EL (cell line): ENCODE measurements around the gene CDC42BPA.
"Not testable (repeated sequence)": the region's sequence is repeated elsewhere in the genome, so short reads cannot be mapped to it uniquely, and the experiment has no call there.

Experiments used
- DNase-seq: peaks from one replicate; pipeline ENCODE4 v3.0.0-alpha.2; 2016

The CDC42BPA gene

DNA sequence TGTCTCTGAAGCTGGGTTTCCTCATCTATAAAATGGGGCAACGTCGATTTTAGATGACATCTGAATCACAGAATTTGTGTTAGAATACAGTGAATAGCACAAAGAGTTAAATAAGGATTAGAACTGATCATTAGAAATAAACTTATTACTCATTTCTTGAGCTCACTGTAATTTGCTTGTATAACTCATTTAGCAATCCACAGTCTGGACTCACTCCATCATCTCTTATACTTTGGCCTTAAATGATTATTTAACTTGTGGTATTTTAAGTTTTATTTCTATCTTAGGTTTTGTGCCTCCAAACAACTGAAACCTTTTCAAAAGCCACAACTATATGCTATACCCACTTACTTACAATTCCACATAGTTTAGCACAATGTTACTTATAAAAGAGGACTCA is 128.0 kb downstream of the CDC42BPA start:
- DNase-seq = no peak

DNA sequence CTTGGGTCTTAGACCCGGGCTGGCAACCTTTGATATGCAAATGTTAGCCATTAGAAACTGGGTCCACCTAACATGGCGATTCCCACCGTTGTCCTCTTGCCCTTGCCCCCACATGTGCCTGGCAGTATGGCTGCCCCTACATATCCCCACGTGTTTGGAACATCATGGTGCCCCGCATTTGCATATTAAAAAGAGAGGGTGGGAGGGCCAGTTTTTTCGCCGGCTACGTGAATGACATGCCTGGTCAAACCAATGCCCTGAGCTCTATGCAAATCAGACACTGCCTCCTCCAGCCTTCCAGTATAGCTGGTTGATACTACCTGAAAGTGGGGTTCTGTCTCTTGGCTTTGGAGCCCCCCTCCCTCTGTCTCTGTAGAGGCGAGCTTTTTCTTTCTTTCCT is 133.0 kb downstream of the CDC42BPA start:
- no peak for DNase-seq

DNA sequence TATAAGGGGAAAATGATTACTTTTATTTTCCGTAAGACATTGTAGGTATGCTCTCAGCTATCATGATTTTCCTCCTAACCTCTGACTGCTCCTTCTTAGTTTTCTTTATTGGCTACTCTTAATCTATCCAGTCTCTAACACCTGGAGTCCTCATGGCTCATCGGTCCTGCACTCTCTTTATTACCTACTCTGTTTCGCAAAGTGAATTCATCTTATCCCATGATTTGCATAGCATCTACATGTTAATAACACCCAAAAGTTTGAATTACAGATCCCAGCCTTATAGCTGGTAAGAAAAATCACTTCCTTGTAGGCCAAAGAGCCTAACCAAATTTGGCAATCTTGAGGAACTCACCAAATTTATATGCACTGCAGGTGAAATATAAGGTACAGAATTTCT is 136.3 kb downstream of the CDC42BPA start:
- no peak for DNase-seq

DNA sequence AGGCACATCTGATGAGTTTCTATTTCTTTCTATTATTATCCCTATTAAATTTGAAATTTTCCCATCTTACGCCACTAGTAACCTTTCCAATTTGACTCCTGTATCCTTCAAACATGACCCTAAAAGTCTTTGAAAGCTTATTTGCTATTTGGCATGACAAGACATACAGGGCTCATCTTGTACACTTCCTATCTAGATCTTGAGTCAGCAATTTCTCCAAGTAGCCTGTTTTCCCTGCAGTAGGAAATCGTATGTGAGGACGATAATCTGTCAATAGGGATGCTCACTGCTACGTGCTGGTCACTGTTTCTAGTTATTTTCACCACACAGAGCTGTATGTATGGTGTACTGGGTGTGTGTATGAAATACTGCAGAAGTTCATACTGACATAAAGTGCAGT is 142.7 kb downstream of the CDC42BPA start:
- no peak for DNase-seq

DNA sequence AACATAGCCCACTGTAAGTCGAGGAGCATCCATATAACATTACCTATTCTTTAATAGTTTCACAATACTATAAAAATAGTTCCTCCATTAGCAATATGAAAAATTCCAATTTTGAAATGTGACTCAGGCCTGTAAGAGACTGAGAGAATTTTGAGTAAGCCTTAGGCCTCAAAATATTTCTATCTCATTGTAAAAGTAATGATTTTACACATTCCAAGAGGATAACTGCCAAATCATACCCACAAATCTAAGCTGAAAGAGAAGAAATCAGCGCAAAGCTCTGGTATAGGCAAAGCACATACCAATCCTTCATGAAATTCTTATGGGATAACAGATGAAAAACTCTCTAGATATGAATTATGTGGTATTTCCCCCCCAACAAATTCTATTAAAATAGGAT is 144.1 kb downstream of the CDC42BPA start:
- DNase-seq = peak; percentile 88

DNA sequence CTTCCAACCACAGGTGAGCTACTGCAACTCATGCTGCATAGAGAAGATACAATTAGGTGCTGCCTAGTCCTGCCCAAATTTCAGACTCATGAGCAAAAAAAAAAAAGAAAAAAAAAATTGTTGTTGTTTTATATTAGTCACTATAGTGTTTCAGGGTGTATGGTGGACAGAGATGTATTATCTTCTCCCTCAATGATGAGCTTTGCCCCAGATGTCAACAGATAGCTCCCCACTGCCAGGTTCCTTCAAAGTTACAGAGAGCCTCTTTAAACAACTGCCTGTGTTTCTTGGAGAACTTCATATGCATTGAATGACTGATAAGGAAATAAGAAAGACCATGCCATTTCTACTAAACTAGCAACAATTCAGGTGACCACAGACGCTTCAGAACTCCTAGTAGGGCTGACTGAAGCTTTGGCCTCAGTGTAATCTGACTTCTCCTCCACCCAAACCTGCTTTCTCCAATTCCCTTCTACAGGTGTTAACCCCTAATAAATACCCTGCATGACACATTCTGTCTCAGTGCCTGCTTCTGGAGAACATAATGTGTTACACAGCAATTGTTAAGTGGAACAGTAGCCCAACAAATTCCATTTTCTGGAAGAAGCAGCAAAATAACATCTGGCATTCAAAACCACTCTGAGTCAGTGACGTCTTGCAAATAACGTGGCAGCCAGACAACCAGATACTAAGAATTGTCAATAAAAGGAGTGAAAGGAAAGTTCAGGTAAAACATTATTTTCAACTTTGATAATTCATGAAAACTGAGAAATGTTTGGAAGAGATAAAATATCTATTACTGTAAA is 147.7 kb downstream of the CDC42BPA start:
- DNase-seq = peak; percentile 45

DNA sequence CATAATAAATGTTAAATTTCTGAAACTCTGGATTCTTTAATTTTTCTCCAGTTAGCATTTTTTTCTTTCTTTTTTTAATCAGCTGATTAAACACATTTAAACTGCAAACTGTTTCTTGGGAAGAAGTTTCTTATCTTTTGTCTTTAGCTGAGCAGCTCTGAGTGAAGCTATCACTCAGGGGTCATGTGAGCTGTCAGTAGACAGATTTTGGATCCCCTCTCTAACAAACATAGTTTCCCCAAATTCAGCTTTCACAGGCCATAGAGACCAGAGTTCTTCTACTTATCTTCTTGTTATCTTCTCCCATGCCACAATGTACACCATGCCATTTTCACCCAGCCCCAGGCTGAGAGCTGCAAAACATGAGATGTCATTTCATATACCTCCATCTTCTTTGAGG is 148.9 kb downstream of the CDC42BPA start:
- no peak for DNase-seq

DNA sequence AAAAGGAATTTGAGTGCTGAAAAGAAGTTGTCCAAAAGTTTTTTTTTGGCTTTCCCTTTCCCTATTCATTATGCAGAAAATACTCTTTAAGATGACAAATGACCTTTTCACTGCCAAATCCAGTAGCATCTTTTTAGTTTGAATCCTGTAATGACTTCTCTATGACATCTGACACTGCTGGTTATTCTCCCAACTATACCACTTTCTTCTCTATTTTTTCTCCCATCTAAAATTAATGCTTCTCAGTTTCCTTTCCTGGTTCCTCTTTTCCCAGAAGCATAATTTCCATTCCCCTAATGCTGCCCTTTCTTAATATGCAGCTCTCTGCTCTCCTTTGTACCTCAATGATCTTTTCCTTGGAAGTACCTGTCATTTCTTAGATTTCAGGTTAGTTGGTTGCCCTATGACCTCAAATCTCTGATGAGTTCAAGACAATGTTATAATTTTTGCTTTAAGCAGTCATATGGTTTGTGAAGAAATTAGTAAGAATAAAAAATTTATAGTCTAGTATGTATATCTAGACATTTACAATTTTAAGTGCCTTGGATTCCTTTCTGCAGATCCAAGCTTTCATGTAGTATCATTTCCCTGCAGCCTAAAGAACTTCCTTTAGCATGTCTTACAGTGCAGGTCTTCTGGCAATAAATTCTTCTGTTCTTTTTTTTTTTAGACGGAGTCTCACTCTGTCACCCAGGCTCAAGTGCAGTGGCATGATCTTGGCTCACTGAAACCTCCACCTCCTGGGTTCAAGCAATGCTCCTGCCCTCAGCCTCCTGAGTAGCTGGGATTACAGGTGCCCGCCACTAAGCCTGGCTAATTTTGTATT is 150.8 kb downstream of the CDC42BPA start:
- no peak for DNase-seq

DNA sequence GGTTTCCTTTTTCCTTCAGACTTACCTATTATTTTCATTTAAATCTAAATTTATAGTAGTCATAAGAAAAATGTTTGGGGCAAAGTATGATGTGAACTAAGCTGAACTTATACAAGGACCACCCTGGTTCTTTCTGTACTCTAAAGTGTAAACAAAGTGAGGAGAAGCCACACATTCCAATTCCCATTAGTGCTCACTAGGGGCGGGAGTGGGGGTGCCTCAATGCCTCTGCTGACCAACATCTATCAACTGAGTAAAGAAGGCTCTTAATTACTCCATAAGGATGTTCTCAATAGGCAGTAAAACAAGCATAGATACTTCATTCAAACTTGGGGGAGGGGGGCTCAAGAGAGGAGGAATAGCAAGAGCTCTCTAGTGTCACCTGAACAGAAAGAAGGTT is 151.7 kb downstream of the CDC42BPA start:
- no peak for DNase-seq

DNA sequence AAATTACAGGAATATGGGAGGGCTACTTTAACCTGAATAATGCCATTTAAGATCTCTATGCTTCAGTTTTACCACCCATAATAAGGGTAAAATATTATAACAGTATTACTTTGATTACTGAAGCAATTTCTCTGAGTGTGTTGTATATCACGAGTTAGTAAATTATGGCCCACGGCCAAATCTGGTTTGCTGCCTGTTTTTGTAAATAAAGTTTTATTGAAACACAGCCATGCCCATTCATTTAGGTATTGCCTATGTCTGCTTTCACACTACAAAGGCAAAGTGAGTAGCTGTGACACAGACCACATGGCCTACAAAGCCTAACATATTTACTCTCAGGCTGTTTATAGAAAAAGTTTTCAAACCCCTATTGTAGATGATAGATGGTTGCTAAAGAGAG is 156.8 kb downstream of the CDC42BPA start:
- DNase-seq = no peak

DNA sequence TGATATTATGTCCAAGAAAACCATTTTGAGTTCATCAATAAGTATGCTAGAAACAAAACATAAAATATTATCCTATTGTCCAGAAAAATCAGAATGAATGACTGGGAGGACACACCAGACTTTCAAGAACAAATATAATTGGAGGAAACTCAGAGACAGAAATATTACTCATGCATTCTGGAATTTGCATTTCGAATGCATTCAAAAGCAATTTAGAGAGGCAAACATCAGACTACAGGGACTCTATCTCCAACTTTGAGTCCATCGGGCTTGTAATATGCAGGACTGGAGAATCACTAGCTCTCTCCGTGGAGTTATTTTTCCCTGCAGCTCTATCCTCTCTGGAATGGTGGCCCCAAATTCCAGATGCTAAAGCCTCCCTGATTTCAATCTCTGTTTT is 161.8 kb downstream of the CDC42BPA start:
- DNase-seq = peak; percentile 29

DNA sequence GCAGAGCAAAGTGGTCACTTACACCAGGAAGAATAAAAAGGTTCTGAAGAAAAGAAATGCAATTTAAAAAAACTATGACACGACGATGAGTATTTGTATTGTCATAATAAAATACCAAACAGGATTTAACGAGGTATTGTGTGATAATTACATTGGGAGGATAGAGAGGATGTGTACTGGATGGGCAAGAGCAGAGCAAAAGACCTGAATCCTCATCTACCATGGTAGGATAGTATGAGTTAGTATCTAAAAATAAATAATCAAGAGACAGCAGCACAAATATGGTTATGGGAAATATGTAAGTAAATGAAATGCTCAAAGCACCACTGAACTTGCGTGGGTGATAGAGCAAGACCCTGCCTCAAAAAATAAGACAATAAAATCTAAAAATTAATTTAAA is 162.6 kb downstream of the CDC42BPA start:
- no peak for DNase-seq

DNA sequence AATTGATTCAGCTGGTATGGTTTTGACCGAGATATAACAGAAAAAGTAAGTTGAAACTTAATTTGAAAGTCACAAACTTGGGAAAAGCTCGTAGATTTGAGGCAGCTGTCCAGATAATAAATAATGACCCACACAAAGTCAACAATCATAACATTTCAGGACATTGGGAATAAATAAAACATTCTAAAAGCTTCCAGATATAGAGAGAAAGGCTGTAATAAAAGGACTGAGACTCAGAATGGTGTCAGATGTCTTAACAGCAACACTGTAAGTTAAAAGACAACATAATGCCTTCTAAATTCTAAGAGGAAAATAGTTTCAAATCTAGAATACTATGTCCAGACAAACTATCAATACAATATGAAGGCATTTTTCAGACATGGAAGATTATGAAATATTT is 163.3 kb downstream of the CDC42BPA start:
- DNase-seq = no peak

DNA sequence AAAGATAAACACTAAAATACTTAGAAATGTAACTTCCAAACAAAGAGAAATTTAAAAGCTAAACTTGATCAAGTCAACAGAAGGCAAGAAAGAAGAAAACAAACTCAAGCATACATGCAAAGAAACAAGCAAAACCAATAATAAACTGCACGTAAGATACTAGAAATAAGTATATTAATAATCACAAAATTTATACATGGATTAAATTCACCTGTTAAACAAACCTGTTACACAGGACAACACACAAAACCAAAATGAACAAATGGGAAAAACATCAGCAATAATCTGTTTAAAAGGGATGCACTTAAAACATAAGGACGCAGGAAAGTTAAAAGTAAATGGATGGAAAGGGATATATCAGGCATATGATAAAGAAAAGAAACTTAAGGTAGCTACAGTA is 165.8 kb downstream of the CDC42BPA start:
- DNase-seq = no peak

DNA sequence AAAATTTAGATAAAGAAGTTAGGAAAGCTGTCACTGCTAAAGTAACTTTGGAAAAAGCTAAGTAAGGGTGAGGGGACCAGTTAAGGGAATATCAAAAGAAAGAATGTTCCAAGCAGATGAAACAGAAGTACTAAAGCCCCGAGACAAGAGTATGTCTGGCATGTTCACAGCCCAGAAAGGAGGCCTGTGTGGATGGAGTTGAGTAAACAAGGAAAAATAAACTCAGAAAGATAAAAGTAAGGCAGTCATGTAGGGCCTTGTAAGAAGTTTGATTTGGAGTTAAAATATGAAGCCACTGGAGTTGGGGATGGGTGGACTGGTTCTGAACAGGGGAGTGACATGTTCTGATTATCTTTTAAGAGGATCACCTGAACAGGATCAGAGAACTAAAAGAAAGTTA is 177.9 kb downstream of the CDC42BPA start:
- no peak for DNase-seq

DNA sequence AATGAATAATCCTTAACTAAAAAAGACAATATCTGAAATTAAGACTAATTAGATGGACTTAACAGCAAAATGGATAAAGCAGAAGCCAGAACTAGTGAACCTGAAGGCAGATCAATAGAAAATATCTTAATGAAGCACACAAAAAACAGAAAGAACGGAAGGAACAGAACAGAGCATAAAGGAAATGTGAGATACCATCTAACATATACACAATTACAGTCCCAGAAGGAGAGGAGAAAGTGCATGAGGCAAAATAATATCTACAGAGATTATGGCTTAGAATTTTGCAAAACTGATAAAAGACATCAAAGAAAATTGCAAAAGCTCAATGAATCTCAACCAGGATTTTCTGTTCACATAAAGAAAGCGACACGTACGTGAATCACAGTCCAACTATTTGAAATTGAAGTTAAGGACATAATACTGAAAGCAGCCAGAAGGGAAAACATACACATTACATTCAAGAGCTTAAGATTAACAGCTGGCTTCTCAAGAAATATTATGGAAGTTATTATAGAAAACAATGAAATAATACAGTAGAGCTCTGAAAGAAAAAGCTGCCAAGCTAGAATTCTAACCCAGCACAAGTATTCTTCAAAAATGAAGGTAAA is 182.0 kb downstream of the CDC42BPA start:
- no peak for DNase-seq

DNA sequence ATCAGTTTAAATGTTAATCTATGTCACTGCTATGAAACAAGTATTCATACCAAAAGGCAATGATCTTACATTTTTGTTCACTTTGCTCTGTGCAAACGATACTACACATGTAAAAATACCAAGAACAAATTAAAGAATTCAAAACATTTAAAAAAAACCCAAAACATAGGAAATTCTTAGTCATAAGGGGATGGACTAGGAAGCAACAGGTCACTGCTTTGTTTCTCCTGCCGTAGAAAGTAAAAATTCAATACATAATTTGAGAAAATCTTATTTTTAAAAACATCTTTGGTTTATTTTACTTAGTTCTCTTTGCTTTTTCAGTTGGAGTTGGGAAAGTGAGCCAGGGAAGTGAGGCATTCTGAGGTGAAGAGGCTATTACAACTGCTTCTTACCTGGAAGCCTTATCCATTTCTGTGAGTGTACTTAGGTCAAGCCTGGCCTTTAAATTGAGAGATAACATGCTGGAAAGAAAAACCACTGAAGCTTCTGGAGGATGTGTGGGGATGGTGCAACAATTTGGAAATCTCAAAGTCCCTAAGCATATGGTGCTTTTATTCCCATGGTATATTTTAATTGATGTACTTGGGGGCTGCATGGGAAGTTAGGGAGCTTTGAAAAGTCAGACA is 183.5 kb downstream of the CDC42BPA start:
- no peak for DNase-seq

DNA sequence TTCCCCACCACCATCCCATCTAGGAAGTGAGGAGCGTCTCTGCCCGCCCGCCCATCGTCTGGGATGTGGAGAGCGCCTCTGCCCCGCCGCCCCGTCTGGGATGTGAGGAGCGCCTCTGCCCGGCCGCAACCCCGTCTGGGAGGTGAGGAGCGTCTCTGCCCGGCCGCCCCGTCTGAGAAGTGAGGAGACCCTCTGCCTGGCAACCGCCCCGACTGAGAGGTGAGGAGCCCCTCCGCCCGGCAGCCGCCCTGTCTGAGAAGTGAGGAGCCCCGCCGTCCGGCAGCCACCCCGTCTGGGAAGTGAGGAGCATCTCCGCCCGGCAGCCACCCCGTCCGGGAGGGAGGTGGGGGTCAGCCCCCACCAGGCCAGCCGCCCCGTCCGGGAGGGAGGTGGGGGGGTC is 185.6 kb downstream of the CDC42BPA start:
- DNase-seq = not testable (repeated sequence)

DNA sequence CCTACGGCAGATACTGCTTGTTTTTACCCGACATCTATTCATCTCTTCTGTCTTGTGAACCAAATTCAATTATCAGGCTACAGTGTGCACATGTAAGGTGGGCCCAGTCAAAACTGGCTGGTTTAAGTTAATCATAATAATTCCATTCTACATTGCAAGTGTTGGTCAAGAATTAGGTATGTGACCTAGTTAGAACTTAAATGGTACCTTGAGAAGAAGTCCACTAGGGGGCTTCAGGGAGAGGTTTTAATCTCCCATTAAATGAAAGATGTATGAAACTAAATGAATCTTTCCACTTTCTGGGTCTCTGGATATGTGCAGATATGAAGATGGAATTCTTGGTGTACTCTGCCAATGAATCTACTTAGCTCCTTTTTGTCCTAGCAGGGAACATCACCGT is 187.1 kb downstream of the CDC42BPA start:
- DNase-seq = peak; percentile 49

DNA sequence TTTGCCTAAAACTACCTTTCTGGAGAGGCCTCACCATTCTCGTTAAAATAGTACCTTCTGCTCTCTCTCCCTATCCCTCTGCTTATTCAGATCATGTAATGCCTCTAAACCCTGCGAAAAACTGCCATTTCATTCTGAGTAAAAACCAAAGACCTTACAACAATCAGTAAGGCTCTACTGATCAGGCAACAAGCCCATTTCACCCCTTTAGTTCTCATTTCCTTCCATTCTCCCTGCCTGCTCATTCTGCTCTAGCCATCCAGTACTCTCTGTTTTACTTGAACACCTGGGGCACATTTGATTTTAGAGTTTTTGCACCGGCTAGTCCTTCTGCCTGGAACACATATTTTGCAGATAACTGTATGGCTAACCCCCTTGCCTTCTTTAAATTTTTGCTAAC is 190.4 kb downstream of the CDC42BPA start:
- no peak for DNase-seq

DNA sequence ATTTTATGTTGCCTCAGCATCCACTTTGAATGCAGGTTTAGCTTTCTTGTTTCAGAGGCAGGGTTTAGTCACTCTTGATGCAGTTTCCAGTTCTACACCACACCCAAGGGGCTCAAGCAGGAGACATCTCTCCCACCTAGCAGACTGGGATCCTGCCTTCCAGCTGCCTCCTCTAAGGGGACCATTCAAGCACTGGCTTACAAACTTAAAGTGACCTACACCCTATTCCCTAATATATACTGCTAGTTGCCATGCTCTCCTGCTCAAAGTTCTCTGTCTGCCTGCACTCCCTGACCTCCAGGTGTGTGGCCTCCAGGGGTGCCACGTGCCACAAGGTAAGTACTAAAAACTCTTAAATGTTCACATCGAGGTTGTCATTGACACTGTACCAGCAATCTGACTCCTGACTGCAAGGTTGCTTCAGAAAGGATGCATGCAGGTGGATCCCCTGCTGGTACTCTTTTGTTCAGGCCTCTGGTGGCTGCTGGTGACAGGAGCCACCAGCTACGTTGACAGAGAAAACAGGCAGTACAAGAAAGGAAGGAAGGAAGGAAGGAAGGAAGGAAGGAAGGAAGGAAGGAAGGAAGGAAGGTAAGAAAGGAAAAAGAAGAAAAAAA is 192.3 kb downstream of the CDC42BPA start:
- no peak for DNase-seq

DNA sequence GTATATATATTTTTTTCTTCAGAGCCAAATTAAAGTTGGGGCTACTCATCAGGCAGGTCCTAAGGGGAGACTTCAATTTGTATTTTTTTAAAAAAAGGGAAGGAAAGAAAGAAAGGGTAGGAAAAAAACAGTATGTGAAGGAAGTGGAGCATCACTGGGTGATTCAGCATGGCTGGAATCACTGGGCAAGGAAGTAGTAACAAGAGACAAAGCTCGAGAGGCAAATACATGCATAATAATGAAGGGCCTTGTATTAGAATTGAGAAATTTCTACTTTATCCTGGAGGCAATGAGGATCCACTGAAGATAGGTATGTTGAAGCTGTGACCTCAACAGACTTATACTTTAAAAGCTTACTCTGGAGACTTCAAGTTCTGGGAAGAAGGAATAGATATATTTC is 193.8 kb downstream of the CDC42BPA start:
- DNase-seq = no peak

DNA sequence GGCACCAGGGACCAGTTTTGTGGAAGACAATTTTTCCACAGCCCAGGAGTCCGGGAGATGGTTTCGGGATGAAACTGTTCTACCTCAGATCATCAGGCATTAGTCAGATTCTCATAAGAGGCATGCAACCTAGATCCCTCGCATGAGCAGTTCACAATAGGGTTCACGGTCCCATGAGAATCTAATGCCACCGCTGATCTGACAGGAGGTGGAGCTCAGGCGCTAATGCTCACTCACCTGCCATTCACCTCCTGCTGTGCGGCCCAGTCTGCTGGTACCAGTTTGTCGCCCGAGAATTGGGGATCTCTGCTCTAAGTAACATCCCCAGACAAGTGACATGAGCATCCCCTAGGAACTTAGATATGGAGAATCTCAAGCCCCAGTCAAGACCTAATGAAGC is 197.5 kb downstream of the CDC42BPA start:
- DNase-seq = no peak
